Measurements from ENCODE around the gene SPRYD4.

DNA sequence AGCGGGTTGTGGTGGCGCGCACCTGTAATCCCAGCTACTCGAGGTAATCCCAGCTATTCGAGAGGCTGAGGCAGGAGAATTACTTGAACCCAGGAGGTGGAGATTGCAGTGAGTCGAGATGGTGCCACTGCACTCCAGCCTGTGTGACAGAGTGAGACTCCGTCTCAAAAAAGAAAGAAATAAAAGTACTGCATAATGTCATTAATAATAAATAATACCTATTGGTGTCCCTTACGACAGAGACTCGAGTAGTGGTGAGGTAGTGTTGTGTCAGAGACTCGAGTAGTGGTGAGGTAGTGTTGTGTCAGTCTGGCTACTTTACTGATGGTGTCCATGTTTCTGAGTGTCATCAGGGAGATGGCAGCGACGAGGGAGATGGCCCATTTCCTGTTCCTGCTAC is 18.3 kb downstream of the SPRYD4 start:
- no peak for TF ChIP-seq POLR2A (IDR thresholded peaks at IDR 0.05)
- TF ChIP-seq, protein P1, sequence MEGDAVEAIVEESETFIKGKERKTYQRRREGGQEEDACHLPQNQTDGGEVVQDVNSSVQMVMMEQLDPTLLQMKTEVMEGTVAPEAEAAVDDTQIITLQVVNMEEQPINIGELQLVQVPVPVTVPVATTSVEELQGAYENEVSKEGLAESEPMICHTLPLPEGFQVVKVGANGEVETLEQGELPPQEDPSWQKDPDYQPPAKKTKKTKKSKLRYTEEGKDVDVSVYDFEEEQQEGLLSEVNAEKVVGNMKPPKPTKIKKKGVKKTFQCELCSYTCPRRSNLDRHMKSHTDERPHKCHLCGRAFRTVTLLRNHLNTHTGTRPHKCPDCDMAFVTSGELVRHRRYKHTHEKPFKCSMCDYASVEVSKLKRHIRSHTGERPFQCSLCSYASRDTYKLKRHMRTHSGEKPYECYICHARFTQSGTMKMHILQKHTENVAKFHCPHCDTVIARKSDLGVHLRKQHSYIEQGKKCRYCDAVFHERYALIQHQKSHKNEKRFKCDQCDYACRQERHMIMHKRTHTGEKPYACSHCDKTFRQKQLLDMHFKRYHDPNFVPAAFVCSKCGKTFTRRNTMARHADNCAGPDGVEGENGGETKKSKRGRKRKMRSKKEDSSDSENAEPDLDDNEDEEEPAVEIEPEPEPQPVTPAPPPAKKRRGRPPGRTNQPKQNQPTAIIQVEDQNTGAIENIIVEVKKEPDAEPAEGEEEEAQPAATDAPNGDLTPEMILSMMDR (IDR thresholded peaks at IDR 0.05), result no peak
